ENCODE results near the gene ARHGAP15. TPM values are rescaled to one million over a fixed set of nuclear protein-coding genes. Genes with fewer than 3 reads are reported as not detected.

ARHGAP15 gene
- total RNA-seq, 2 donors from 2014 or later: 0.41 to 4.3 TPM

DNA sequence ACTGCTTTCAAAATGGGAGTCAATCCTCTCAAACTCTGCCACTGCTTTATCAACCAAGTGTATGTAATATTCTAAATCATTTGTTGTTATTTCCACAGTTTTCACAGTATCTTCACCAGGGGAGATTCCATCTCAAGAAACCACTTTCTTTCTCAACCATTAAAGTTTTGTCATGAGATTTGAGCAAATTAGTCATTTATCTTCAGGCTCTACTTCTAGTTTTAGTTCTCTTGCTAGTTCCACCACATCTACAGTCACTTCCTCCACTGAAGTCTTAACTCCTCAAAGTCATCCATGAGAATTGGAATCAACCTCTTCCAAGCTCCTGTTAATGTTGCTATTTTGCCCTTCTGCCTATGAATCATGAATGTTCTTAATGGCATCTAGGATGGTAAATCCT is 545.8 kb downstream of the ARHGAP15 start:
- Histone ChIP-seq H3K9me3 (no peaks in the 10 kb centered on the region), H3K4me3 (no peak overlapping the region), H3K27me3 (replicated peaks; ENCODE audit: insufficient read depth) (no peaks in the 10 kb centered on the region), H3K36me3 (no peaks in the 10 kb centered on the region), H3K27ac (no peak overlapping the region), H3K4me1 (replicated peaks) (no peaks in the 10 kb centered on the region)
- intact Hi-C loops (cut with DNase I): no loop called here
- DNase-seq (ENCODE audit: low spot score): no peak
- TF ChIP-seq POLR2AphosphoS5 (IDR thresholded peaks at IDR 0.05): no peak
- TF ChIP-seq, protein P1, sequence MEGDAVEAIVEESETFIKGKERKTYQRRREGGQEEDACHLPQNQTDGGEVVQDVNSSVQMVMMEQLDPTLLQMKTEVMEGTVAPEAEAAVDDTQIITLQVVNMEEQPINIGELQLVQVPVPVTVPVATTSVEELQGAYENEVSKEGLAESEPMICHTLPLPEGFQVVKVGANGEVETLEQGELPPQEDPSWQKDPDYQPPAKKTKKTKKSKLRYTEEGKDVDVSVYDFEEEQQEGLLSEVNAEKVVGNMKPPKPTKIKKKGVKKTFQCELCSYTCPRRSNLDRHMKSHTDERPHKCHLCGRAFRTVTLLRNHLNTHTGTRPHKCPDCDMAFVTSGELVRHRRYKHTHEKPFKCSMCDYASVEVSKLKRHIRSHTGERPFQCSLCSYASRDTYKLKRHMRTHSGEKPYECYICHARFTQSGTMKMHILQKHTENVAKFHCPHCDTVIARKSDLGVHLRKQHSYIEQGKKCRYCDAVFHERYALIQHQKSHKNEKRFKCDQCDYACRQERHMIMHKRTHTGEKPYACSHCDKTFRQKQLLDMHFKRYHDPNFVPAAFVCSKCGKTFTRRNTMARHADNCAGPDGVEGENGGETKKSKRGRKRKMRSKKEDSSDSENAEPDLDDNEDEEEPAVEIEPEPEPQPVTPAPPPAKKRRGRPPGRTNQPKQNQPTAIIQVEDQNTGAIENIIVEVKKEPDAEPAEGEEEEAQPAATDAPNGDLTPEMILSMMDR (IDR thresholded peaks at IDR 0.05): no peak
- TF ChIP-seq POLR2A (IDR thresholded peaks at IDR 0.05): no peak

DNA sequence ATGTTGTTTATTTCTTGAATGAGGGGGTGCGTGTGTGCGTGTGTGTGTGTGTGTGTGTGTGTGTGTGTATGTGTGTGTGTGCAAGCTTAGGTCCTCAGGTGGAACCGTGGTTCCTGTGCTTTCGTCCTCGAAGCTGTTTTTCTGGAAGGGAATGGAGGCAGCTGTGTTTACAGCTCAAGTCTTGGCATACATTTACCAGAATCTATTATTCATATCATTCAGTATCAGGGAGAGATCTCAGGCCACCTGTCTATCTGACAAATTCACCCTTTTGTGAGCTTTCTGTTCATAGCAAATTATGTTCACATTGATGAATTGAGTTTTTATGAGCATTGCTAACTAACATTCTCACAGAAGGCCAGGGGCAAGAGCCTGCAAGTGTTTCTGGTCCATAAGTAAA is 550.4 kb downstream of the ARHGAP15 start:
- intact Hi-C loops (cut with DNase I): no loop called here
- DNase-seq (ENCODE audit: low spot score): no peak
- TF ChIP-seq, protein P1 (IDR thresholded peaks at IDR 0.05): no peak
- no peaks in the 10 kb centered on the region for H3K36me3 ChIP-seq
- H3K27me3 ChIP-seq (replicated peaks; ENCODE audit: insufficient read depth): no peaks in the 10 kb centered on the region
- H3K9me3 ChIP-seq: no peaks in the 10 kb centered on the region
- 43% methylated on average over 5 of the region's 5 CpGs for WGBS
- no peak overlapping the region for H3K4me3 ChIP-seq
- no peaks in the 10 kb centered on the region for H3K4me1 ChIP-seq (replicated peaks)
- H3K27ac ChIP-seq: no peak overlapping the region

- intact Hi-C loops (cut with DNase I): no loop called here
- WGBS: 94% methylated on average over 3 of the region's 3 CpGs
- TF ChIP-seq, protein P1 (IDR thresholded peaks at IDR 0.05): no peak
- TF ChIP-seq POLR2AphosphoS5 (IDR thresholded peaks at IDR 0.05): no peak
- no peak for TF ChIP-seq POLR2A (IDR thresholded peaks at IDR 0.05)
Observed at GRCh38 chr2:143680885-143681405, 551.7 kb downstream of the ARHGAP15 start.

GRCh38 chr2:143682436-143683055 is 553.3 kb downstream of the ARHGAP15 start:
- 94% methylated on average over 5 of the region's 5 CpGs for WGBS
- no peaks in the 10 kb centered on the region for H3K27me3 ChIP-seq (replicated peaks; ENCODE audit: insufficient read depth)
- intact Hi-C loops (cut with DNase I): no loop called here

More at GRCh38 chr2:143680885-143681405, 551.7 kb downstream of the ARHGAP15 start:
- Histone ChIP-seq H3K4me3 (no peak overlapping the region), H3K9me3 (no peaks in the 10 kb centered on the region), H3K36me3 (no peaks in the 10 kb centered on the region), H3K27me3 (replicated peaks; ENCODE audit: insufficient read depth) (no peaks in the 10 kb centered on the region), H3K4me1 (replicated peaks) (no peaks in the 10 kb centered on the region), H3K27ac (no peak overlapping the region)
- no peak for DNase-seq (ENCODE audit: low spot score)

GRCh38 chr2:143683977-143684376 is 554.8 kb downstream of the ARHGAP15 start:
- 69% methylated on average over 1 of the region's 1 CpG for WGBS
- Histone ChIP-seq H3K27ac (no peak overlapping the region), H3K9me3 (no peaks in the 10 kb centered on the region), H3K36me3 (no peaks in the 10 kb centered on the region), H3K4me1 (replicated peaks) (no peaks in the 10 kb centered on the region), H3K4me3 (no peak overlapping the region), H3K27me3 (replicated peaks; ENCODE audit: insufficient read depth) (no peaks in the 10 kb centered on the region)
- TF ChIP-seq POLR2AphosphoS5 (IDR thresholded peaks at IDR 0.05) (no peak), POLR2A (IDR thresholded peaks at IDR 0.05) (no peak)
- TF ChIP-seq, protein P1 (IDR thresholded peaks at IDR 0.05): no peak
- intact Hi-C loops (cut with DNase I): no loop called here
- DNase-seq (ENCODE audit: low spot score): no peak

More at GRCh38 chr2:143682436-143683055, 553.3 kb downstream of the ARHGAP15 start:
- H3K4me3 ChIP-seq: no peak overlapping the region
- TF ChIP-seq, protein P1 (IDR thresholded peaks at IDR 0.05): no peak
- H3K36me3 ChIP-seq: no peaks in the 10 kb centered on the region
- no peak overlapping the region for H3K27ac ChIP-seq
- DNase-seq (ENCODE audit: low spot score): no peak
- no peaks in the 10 kb centered on the region for H3K9me3 ChIP-seq
- H3K4me1 ChIP-seq (replicated peaks): no peaks in the 10 kb centered on the region
